ES-I3 (cell line): Measurements from ENCODE around the gene STN1.
"Not testable (repeated sequence)": the region's sequence is repeated elsewhere in the genome, so short reads cannot be mapped to it uniquely, and the experiment has no call there.

Experiments
- H3K36me3 ChIP-seq: 2 replicates; pipeline ENCODE4 v1.6.1; 2013; ENCODE audit warnings: mild to moderate bottlenecking, low read length, control low read depth, moderate library complexity; ENCODE audit not compliant: insufficient read depth
- H3K4me1 ChIP-seq: 2 replicates; pipeline ENCODE4 v1.6.1; 2013; ENCODE audit warnings: mild to moderate bottlenecking, control low read depth, low read length; ENCODE audit not compliant: insufficient read depth
- H3K9ac ChIP-seq: 2 replicates; pipeline ENCODE4 v1.6.1; 2013; ENCODE audit warnings: low read depth, mild to moderate bottlenecking, low read length, moderate library complexity
- H3K9me3 ChIP-seq: 2 replicates; pipeline ENCODE4 v1.6.1; 2013; ENCODE audit warnings: mild to moderate bottlenecking, low read length, moderate library complexity; ENCODE audit not compliant: control insufficient read depth, insufficient read depth

Gene STN1

DNA sequence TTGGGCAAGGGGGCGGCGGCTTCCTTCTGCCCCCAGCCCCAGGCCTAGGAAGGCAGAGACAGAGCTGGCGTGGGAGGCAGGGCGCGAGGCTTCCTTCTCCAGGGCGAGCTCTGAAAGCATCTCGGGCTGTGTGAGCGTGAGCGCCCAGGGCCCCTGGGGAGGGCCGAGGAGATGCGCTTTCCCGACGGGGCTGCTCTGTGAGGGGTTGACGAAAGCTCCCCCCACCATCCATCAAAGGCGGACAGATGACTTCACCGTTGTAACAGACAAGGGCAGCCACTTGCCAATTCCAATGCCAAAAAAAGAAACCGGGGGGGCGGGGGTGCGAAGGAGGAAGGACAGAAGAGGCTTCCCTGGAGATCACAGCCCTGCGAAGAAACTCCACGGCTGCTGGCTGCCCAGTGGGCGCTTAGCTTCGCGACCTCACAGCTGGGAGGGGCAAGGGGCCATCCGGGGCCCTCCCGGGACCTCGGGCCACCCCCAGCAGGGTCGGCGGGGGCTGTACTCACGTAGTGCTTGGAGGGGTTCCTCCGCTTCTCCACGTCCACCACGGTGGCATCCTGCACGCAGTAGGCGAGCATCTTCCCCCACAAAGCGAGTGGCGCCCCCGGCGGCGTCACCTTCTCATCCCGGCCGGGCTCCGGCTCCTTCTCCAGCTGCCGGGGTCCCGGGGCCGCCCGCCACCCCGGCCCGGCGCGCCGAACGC is 63.1 kb downstream of the STN1 start:
- Histone ChIP-seq H3K9ac (peak overlapping the region; percentile 79), H3K4me1 (peaks cover 9% of the 10 kb centered on the region; the same call in 1 of the 2 replicates)

DNA sequence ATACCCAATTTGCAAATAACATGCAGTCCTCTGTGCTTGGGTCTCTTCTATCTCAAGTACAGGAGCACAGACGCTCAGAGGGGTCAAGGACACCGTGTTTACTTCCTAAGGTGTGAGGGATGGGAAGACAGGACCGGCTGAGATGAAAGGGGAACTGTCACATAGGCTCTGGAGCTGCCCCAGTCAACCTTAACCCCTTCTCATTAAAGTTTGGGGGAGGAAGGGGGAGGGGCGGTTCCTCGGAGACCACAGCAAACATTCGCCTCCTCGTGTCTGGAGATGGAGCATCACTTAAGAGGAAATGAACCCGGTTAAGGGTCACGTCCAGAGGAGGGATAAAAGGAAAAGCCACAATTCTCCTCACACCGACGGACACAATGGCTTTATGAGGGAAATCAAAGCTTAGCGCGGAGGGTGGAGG is 63.7 kb downstream of the STN1 start:
- H3K9me3 ChIP-seq: no peaks in the 10 kb centered on the region
- peaks cover 15% of the 10 kb centered on the region for H3K4me1 ChIP-seq
- no peaks in the 10 kb centered on the region for H3K36me3 ChIP-seq
- peak overlapping the region; percentile 79; the same call in 1 of the 2 replicates for H3K9ac ChIP-seq

More for the DNA sequence above, 63.1 kb downstream of the STN1 start:
- no peaks in the 10 kb centered on the region for H3K9me3 ChIP-seq
- H3K36me3 ChIP-seq: no peaks in the 10 kb centered on the region

DNA sequence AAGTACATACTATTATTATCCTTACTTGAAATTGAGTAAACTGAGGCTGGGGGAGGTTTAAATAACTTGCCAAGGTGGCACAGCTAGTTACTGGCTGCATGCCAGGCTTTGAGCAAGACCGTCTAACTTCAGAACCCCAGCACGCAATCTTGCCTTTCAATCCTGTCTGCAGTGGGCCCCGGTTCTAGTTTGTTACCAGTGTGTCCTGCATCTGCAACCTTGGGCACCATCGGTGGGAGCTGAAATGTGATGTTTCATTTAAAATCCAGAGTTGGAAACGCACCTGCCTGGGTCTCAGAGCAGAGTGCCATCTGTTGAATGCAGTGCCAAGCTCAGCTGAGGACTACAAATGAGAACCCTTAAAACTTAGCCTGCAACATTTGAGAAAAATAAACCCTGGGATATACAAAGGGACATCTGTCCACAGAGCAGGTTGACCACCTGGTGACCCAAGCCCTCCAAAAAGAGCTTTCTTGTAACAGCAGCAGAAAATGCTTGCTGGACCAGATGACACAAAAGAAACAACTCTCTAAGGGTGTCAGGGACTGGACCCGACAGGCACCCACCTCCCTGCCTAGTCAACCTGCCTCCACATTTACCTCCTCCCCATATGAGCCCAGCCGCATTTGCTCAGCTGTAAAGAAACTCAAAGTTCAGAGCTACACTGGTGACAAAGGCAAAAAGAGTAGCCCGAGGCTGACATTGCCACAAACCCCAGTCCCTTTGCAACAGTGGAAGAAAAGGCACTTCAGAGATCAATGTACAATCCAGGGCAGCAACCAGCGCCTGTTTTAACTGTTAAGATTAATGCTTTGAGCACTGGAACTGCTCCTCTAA is 64.3 kb downstream of the STN1 start:
- Histone ChIP-seq H3K9me3 (no peaks in the 10 kb centered on the region), H3K9ac (peak overlapping the region; percentile 79; the same call in 1 of the 2 replicates), H3K4me1 (peaks cover 15% of the 10 kb centered on the region), H3K36me3 (no peaks in the 10 kb centered on the region)

DNA sequence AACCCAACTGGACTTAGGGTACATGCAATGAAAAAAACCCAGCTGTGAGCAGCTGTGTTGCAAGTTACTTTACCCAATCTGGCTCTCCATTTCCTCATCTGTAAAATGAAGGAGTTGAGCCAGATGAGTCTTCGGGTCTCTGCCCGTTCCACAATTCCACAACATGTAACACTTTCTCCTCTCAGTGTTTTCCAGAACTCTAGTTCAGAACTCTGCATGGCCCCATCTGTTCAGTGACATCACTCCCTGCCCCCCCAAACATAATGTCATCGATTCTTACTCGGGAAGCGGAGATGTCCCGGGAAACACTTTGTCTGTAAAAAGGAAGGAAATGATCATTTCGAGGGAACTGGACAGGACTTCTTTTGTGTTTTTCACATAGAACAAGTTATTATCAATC is 65.1 kb downstream of the STN1 start:
- peaks cover 18% of the 10 kb centered on the region for H3K4me1 ChIP-seq
- no peak overlapping the region for H3K9ac ChIP-seq
- no peaks in the 10 kb centered on the region for H3K36me3 ChIP-seq
- no peaks in the 10 kb centered on the region for H3K9me3 ChIP-seq

DNA sequence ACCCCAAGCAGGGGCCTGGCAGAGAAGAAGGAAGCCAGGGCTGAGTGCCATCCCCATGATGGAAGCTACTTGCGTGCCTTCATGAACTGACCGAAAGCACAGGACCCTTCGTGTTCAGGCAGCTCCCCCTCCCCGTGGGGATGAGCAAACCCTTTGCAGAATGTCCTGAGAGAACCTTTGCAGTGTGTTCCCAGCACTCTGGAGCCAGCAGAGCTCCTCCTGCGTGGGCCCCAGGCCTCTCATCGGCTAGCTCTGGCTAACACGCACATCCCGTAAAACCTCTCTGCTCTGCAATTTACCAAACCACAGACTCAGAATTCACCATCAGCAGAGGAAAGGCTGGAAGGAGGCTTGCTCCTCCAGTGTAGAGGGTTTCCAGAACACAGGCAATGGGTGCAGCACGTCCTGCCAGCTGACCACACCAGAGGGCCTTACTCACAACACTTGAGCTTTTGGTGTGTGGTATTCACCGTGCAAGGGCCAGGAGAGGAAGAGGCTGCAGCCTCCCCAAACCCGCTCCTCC is 65.7 kb downstream of the STN1 start:
- Histone ChIP-seq H3K9ac (no peak overlapping the region), H3K36me3 (no peaks in the 10 kb centered on the region), H3K9me3 (no peaks in the 10 kb centered on the region), H3K4me1 (peaks cover 18% of the 10 kb centered on the region)

DNA sequence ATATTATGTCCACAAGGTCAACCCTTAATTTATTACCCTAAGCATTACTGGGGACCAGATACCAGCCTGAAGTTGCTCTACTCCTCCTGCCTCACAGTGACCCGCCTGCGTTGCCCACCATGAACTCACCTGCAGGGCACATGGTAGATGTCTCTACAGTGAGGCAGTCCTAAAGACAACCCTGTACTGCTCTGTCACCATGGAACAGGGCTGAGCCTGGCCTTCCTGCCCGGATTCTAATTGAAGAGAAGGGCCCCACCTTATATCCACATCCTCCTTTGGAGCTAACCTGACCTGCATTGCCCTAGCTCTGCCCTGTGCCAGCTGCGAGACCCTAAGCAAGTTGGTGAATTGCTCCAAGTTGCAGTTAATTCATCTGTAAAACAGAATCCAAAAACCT is 66.7 kb downstream of the STN1 start:
- Histone ChIP-seq H3K9ac (no peak overlapping the region), H3K4me1 (peaks cover 21% of the 10 kb centered on the region), H3K36me3 (no peaks in the 10 kb centered on the region), H3K9me3 (no peaks in the 10 kb centered on the region)

DNA sequence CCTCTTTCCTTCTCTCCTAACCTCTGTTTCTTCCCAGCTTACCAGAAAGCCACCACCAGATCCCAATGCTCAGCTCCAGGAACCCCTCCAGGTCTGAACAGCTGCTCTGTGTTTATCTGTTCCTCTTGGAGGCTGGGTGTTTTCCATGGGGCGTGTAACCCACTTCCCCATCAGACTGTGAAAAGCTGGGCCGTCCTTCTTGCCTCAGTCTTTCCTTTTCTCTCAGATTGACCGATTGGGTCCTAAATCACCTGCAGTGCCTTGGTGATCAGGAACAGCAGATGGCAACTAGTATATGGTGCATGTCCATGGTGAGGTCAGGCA is 67.5 kb downstream of the STN1 start:
- H3K9me3 ChIP-seq: no peaks in the 10 kb centered on the region
- H3K4me1 ChIP-seq: peaks cover 29% of the 10 kb centered on the region
- H3K9ac ChIP-seq: no peak overlapping the region
- no peaks in the 10 kb centered on the region for H3K36me3 ChIP-seq

DNA sequence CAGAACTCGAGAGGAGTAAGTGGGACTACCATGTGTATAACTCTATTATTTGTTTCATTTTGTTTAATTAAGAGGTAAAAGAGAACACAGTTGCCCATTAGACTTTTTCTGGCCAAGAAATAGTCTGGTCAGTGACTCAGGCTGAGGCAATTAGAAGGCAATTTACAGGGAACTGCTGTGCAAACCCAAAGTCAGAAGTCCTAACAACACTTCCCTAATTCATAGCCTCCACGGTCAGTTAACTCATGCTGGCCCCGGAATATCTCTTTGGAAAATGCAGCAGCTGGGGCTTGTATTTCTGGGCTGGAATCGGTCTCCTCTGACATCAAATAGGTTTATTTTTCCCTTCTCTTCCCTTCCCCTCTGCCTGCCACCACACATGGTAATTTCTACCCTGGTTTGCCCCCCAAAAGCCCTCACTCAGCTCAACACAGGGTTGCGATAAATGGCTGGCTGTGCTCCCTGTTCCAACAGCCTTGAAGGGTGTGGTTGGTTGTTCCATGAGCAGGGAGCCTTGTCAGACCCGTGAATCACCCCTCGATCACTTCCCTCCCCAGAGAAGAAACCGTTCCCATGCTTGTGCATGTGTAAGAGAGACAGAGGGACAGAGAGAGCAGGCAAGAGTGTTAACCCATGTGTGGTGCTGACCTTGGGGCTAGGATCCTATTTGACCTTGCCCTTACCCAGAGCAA is 68.0 kb downstream of the STN1 start:
- Histone ChIP-seq H3K9ac (no peak overlapping the region), H3K36me3 (no peaks in the 10 kb centered on the region), H3K4me1 (peaks cover 29% of the 10 kb centered on the region), H3K9me3 (no peaks in the 10 kb centered on the region)

DNA sequence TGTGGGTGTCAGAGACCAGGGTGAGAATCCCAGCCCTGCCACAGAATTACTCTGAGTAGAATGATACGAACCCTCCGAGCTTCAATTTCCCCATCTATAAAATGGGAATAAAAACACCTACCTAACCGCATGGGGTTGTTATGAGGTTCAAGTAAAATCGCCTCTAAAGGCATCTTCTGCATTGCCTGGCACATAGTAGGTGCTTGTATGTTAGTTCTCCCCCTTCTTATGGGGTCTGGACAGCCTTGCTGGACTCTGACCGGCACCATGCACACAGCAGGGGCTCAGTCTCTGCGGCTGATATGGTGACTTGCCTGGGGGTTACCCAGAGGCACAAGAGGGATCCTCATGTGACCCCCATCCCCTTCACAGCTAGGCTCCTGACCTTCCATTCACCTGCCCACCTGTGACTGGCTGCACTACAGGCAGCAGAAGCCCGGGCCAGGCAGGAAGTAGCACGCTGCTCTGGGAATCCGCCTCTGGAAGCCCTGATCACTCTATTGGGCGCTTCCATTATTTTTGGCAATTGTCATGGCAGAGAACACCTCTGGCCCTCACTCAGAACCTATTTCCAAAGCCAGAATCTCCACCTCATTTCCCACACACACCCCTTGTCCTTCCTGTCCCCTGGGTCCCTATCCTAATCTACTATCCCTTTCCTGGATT is 68.6 kb downstream of the STN1 start:
- Histone ChIP-seq H3K9me3 (no peaks in the 10 kb centered on the region), H3K9ac (no peak overlapping the region), H3K4me1 (peaks cover 29% of the 10 kb centered on the region), H3K36me3 (no peaks in the 10 kb centered on the region)

DNA sequence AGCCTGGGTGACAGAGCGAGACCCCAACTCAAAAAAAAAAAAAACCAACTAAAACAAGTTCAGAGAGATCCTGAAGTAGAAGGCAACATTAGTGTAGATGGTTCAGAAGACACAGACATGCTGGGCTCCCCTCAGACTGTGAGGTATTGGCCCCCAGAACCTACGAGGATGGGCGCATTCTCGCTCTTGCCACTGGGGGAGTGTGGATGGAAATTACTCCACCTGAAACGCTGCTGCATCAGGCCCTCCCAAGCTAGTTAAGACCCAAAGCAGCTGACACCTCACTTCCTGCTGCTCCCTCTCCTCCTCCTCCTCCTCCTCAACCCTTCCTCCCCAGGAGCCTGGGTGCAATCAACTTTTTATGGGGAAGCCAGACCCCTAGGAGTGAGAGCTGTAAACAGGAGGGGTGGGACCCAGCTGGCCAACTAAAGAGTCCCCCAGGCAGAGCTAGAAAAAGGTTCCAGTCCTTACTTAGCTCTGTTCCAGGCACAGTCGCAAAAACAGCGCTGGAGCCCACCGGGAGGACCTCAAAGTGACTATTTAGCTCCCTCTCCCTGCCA is 70.0 kb downstream of the STN1 start:
- Histone ChIP-seq H3K9me3 (no peaks in the 10 kb centered on the region), H3K4me1 (peaks cover 23% of the 10 kb centered on the region), H3K9ac (no peak overlapping the region), H3K36me3 (no peaks in the 10 kb centered on the region)

DNA sequence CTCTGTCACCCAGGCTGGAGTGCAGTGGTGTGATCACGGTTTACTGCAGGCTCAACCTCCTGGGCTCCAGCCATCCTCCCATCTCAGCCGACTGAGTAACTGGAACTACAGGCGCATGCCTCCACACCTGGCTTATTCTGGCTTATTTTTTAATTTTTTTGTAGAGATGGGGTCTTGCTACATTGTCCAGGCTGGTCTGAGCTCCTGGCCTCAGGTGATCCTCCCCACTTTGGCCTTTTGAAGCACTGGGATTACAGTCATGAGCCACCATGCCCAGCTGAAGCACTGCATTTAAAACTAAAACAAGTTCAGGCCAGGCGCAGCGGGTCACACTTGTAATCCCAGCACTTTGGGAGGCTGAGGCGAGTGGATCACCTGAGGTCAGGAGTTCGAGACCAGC is 70.6 kb downstream of the STN1 start:
- H3K9me3 ChIP-seq: no peaks in the 10 kb centered on the region
- H3K36me3 ChIP-seq: no peaks in the 10 kb centered on the region
- peaks cover 23% of the 10 kb centered on the region for H3K4me1 ChIP-seq
- no peak overlapping the region for H3K9ac ChIP-seq

DNA sequence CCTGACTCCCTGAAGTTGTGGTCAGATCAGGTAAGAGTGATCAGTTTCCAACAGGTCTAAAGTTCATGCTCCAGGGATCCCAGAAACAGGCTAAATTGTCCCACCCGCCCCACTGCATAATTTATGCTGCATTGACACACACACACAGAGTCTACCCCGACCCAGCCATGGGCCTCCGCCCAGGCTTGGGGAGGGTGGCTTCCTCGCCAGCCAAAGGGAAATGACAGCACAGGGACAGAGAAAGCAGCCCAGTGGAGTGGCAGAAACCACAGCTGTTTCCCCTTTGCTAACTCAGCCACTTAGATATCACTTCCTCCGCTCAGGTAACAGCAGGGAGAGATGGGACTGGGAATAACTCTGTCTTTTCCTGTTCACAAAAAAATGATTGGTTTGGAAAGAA is 72.0 kb downstream of the STN1 start:
- H3K4me1 ChIP-seq: peaks cover 29% of the 10 kb centered on the region
- H3K9me3 ChIP-seq: no peaks in the 10 kb centered on the region
- no peaks in the 10 kb centered on the region for H3K36me3 ChIP-seq
- H3K9ac ChIP-seq: no peak overlapping the region

DNA sequence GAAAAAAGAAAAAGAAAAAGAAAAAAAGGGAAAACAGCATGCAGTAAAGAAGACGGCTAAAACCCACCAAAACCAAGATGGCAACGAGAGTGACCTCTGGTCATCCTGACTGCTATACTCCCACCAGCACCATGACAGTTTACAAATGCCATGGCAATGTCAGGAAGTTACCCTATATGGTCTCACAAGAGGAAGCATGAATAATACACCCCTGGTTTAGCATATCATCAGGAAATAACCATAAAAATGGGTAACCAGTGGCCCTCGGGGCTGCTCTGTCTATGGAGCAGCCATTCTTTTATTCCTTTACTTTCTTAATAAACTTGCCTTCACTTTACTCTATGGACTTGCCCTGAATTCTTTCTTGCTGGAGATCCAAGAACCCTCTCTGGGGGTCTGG is 72.6 kb downstream of the STN1 start:
- peaks cover 33% of the 10 kb centered on the region for H3K4me1 ChIP-seq
- not testable (repeated sequence) for H3K9ac ChIP-seq, H3K36me3 ChIP-seq, H3K9me3 ChIP-seq
